HG02759 (cell line): ENCODE data around the gene OR14A16.

Experiments
- ATAC-seq: cut with Tn5 transposase; IDR thresholded peaks from one replicate; pipeline ENCODE4 v1.9.1; 2021; ENCODE audit warnings: mild to moderate bottlenecking, moderate library complexity; ENCODE audit not compliant: unreplicated experiment

OR14A16 gene

GRCh38 chr1:247769603-247770002, 54.3 kb downstream of the OR14A16 start:
- ATAC-seq, result no peak
